Naive B cell (primary cell): ENCODE measurements around the gene CETP. TPM values are rescaled to one million over a fixed set of nuclear protein-coding genes. Genes with fewer than 3 reads are reported as not detected.

Experiments used
- ATAC-seq, 2 donors: fragments of 150-1000 bp; cut with Tn5 transposase; 2 replicates each; pipeline ENCODE4 v1.10.0; 2021; ENCODE audit warnings: low read depth in 2 of 2, mild to moderate bottlenecking in 2 of 2, moderate library complexity in 2 of 2
- DNase-seq: peaks from one replicate; pipeline ENCODE4 v3.0.0; 2022
- H3K27ac Mint-ChIP-seq, 6 donors: one replicate each; pipeline ENCODE4 v1.8.0; 2020 to 2022; ENCODE audit warnings: mild to moderate bottlenecking in 6 of 6, mixed read lengths in 6 of 6, moderate library complexity in 5 of 6, inconsistent platforms in 2 of 6
- H3K27me3 Mint-ChIP-seq, 3 donors: one replicate each; pipeline ENCODE4 v1.8.0; 2021 to 2022; ENCODE audit warnings: mixed read lengths in 3 of 3, mild to moderate bottlenecking in 1 of 3
- H3K36me3 Mint-ChIP-seq, 2 donors: one replicate each; pipeline ENCODE4 v1.8.0; 2020 to 2022; ENCODE audit warnings: mixed read lengths in 2 of 2, inconsistent platforms in 1 of 2, mild to moderate bottlenecking in 1 of 2
- H3K4me1 Mint-ChIP-seq, 3 donors: one replicate each; pipeline ENCODE4 v1.8.0; 2020 to 2022; ENCODE audit warnings: mixed read lengths in 3 of 3, inconsistent platforms in 1 of 3, mild to moderate bottlenecking in 1 of 3, moderate library complexity in 1 of 3
- H3K4me3 Mint-ChIP-seq, 8 donors: one replicate each; pipeline ENCODE4 v1.8.0; 2020 to 2022; ENCODE audit warnings: mild to moderate bottlenecking in 8 of 8, mixed read lengths in 8 of 8, moderate library complexity in 8 of 8, inconsistent platforms in 2 of 8
- H3K9me3 Mint-ChIP-seq, 7 donors: one replicate each; pipeline ENCODE4 v1.8.0; 2020 to 2022; ENCODE audit warnings: mixed read lengths in 7 of 7, mild to moderate bottlenecking in 5 of 7, inconsistent platforms in 2 of 7, moderate library complexity in 1 of 7
- polyA plus RNA-seq, 6 donors: library from polyadenylated mRNA; unstranded; fragments of 300-500 nt; fragmentation: Illumina TruSeq; gene quantifications; one replicate each; pipeline ENCODE4 v1.2.3, GENCODE V29; 2021; ENCODE audit warnings: low read depth in 6 of 6

The CETP gene
- polyA plus RNA-seq, 6 donors from 2014 or later: 0.25 to 0.72 (median 0.27) TPM; not detected in 2

DNA sequence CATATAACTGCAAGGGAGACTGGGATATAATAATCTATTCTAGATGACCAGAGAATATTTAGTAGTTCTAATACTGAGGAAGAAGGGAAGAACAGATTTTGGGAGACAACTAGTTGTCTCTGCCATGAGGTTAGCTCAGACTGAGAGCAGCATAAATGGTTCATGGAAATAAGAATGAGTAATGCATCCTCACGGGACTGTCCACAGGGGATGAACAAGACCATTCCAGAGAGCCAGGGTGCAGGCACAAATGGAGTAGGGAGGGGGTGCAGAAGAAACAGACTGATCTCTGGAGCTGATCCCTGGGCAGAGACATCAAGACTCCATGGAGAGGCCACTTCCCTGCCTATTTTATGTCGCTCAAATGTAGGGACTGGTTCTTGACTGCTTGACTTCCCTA lies 58.0 kb downstream of the CETP start:
- H3K9me3 Mint-ChIP-seq: no peaks in the 10 kb centered on the region
- ATAC-seq: no peak
- H3K4me1 Mint-ChIP-seq: peaks cover 7 to 26% (median 23%) of the 10 kb centered on the region in 3 donors
- H3K27me3 Mint-ChIP-seq: no peaks in the 10 kb centered on the region
- peak overlapping the region in 2 of 6 donors; percentile 55 to 74 for H3K27ac Mint-ChIP-seq
- peaks cover 26 to 68% of the 10 kb centered on the region in 2 donors for H3K36me3 Mint-ChIP-seq
- H3K4me3 Mint-ChIP-seq: no peak overlapping the region
- no peak for DNase-seq

DNA sequence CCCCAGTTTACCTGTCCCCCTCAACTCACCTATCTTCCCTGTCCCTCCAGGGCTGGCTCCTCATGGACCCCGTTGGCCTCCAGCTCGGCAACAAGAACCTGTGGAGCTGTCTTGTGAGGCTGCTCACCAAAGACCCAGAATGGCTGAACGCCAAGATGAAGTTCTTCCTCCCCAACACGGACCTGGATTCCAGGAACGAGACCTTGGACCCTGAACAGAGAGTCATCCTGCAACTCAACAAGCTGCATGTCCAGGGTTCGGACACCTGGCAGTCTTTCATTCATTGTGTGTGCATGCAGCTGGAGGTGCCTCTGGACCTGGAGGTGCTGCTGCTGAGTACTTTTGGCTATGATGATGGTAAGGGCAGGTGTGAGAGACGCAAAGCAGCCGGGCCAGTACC lies 58.9 kb downstream of the CETP start:
- H3K4me3 Mint-ChIP-seq: no peak overlapping the region
- peaks cover 2 to 23% (median 21%) of the 10 kb centered on the region in 3 donors for H3K4me1 Mint-ChIP-seq
- no peak for ATAC-seq
- H3K9me3 Mint-ChIP-seq: no peaks in the 10 kb centered on the region
- H3K36me3 Mint-ChIP-seq: peaks cover 26 to 68% of the 10 kb centered on the region in 2 donors
- no peak overlapping the region for H3K27ac Mint-ChIP-seq
- no peaks in the 10 kb centered on the region for H3K27me3 Mint-ChIP-seq
- no peak for DNase-seq

DNA sequence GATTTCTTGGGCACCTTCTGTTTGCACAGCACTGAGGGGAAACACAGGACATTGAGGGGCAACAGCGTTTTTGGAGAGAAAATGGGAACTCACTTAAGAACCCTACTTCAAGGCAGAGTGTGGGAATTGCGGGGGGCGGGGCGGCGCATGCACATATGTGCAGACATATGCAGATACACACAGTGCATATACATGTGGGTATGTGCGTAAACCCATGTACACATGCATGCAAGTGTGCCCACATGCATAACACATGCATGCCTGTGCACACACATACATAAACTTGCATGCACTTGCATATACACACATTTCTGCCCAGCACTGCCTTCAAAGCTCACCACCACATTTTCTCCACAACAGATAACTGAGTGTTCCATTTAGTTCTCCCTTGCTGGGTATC lies 60.0 kb downstream of the CETP start:
- Mint-ChIP-seq H3K9me3 (no peaks in the 10 kb centered on the region), H3K27ac (peak overlapping the region in 2 of 6 donors; percentile 79 to 90)

DNA sequence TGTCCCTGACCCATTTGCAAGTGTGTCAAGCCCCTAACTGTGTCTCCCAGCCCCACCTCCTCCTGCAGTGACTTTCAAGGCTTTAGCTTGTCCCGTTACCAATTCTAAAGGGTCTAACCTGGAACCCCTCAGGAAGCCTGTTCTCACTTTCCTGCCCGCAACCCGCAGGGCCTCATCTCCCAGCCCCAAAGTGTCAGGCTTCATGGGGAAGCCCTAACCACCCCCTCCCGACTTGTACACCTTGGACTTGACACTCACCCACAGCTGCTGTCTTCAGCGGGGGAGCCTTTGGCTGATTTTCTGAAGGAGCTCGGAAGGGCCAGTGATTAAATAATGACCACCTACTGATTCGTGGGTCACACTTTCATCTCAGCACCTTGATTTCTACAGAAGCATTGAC lies 60.7 kb downstream of the CETP start:
- H3K4me1 Mint-ChIP-seq: peaks cover 6 to 21% (median 17%) of the 10 kb centered on the region in 3 donors
- H3K9me3 Mint-ChIP-seq: no peaks in the 10 kb centered on the region
- no peaks in the 10 kb centered on the region for H3K27me3 Mint-ChIP-seq
- no peak overlapping the region for H3K4me3 Mint-ChIP-seq
- peak overlapping the region in 2 of 6 donors; percentile 26 to 83 for H3K27ac Mint-ChIP-seq
- DNase-seq (no peak), ATAC-seq (no peak)
- peaks cover 20 to 52% of the 10 kb centered on the region in 2 donors for H3K36me3 Mint-ChIP-seq

More for the DNA sequence above, 60.0 kb downstream of the CETP start:
- DNase-seq: no peak
- H3K36me3 Mint-ChIP-seq: peaks cover 20 to 59% of the 10 kb centered on the region in 2 donors
- ATAC-seq: no peak
- H3K4me1 Mint-ChIP-seq: peaks cover 6 to 23% (median 21%) of the 10 kb centered on the region in 3 donors
- no peak overlapping the region for H3K4me3 Mint-ChIP-seq
- no peaks in the 10 kb centered on the region for H3K27me3 Mint-ChIP-seq

DNA sequence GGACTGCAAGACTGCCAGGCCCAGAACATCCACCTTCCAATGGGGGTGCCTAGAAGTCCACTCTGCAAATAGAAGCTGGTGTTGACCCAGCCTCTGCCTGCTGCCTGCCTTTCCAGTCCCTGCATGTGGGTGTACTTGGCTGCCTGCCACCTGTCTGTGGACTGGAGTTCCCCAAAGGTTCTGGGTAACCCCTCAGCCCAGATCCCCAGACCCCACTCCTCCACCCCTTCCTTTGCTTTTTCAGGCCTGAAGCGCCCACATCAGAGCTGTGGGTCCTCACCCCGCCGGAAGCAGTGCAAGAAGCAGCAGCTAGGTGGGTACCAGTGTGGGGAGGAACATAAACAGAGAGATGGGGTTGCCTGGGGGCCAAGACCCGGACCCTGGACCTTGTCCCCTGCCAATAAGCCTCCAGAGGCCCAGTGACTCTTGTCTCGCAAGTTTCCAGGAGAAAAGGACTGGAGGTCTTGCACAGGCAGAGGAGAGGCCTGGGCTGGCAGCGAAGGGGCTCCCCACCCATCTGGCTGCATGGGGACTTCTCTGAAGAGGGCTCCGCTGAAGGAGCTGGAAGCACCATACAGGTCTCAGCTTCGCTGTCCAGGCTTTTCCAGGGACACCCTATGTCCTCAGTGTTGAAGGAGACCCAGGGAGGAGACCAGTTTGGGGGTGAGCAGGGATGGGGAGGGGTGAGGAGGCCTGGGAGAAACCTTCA lies 61.9 kb downstream of the CETP start:
- Mint-ChIP-seq H3K9me3 (no peaks in the 10 kb centered on the region), H3K27ac (peak overlapping the region in 2 of 6 donors; percentile 11 to 52), H3K36me3 (peaks cover 20 to 45% of the 10 kb centered on the region in 2 donors), H3K27me3 (no peaks in the 10 kb centered on the region), H3K4me3 (no peak overlapping the region), H3K4me1 (peaks cover 10 to 19% (median 13%) of the 10 kb centered on the region in 3 donors)
- DNase-seq (no peak), ATAC-seq (no peak)

DNA sequence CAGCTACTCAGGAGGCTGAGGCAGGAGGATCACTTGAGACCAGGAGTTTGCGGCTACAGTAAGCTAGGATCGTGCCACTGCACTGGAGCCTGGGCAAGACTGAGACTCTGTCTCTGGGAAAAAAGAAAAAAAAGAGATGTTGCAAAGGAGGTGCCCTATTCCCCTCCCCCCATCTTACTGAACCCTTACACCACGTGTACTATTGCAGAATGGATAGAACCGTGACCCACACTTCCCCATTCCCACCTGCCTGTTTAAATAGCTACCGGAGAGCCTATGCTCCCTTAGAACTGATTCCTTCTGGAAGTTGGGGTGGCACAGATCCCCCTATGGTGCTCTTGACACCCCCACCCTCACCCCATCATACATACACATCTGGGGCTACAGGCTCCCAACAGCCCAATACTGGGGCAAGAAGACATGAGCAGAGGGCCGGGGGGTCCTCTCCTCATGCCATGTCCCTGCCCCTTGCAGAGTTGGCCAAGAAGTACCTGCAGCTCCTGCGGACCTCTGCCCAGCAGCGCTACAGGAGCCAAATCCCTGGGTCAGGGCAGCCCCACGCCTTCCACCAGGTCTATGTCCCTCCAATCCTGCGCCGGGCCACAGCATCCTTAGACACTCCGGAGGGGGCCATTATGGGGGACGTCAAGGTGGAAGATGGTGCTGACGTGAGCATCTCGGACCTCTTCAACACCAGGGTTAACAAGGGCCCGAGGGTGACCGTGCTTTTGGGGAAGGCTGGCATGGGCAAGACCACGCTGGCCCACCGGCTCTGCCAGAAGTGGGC lies 63.3 kb downstream of the CETP start:
- Mint-ChIP-seq H3K4me1 (peaks cover 10 to 22% (median 16%) of the 10 kb centered on the region in 3 donors), H3K27ac (peak overlapping the region in 2 of 6 donors; percentile 33 to 76), H3K4me3 (no peak overlapping the region), H3K36me3 (peaks cover 20 to 35% of the 10 kb centered on the region in 2 donors), H3K27me3 (no peaks in the 10 kb centered on the region), H3K9me3 (peaks cover 0 to under 1% (median 0%) of the 10 kb centered on the region in 7 donors)
- ATAC-seq: no peak
- DNase-seq: no peak

DNA sequence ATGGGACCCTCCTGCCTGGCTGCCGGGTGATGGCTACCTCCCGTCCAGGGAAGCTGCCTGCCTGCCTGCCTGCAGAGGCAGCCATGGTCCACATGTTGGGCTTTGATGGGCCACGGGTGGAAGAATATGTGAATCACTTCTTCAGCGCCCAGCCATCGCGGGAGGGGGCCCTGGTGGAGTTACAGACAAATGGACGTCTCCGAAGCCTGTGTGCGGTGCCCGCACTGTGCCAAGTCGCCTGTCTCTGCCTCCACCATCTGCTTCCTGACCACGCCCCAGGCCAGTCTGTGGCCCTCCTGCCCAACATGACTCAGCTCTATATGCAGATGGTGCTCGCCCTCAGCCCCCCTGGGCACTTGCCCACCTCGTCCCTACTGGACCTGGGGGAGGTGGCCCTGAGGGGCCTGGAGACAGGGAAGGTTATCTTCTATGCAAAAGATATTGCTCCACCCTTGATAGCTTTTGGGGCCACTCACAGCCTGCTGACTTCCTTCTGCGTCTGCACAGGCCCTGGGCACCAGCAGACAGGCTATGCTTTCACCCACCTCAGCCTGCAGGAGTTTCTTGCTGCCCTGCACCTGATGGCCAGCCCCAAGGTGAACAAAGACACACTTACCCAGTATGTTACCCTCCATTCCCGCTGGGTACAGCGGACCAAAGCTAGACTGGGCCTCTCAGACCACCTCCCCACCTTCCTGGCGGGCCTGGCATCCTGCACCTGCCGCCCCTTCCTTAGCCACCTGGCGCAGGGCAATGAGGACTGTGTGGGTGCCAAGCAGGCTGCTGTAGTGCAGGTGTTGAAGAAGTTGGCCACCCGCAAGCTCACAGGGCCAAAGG lies 64.4 kb downstream of the CETP start:
- peaks cover 15 to 32% of the 10 kb centered on the region in 2 donors for H3K36me3 Mint-ChIP-seq
- DNase-seq (no peak), ATAC-seq (no peak)
- peaks cover 0 to 2% (median 0%) of the 10 kb centered on the region in 7 donors for H3K9me3 Mint-ChIP-seq
- peak overlapping the region in 2 of 6 donors; percentile 47 to 74 for H3K27ac Mint-ChIP-seq
- no peaks in the 10 kb centered on the region for H3K27me3 Mint-ChIP-seq
- H3K4me1 Mint-ChIP-seq: peaks cover 10 to 26% (median 21%) of the 10 kb centered on the region in 3 donors
- peak overlapping the region in 1 of 8 donors; percentile 26 for H3K4me3 Mint-ChIP-seq

DNA sequence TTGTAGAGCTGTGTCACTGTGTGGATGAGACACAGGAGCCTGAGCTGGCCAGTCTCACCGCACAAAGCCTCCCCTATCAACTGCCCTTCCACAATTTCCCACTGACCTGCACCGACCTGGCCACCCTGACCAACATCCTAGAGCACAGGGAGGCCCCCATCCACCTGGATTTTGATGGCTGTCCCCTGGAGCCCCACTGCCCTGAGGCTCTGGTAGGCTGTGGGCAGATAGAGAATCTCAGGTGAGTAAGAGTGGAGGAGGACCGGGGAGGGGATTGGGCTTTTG lies 65.0 kb downstream of the CETP start:
- no peaks in the 10 kb centered on the region for H3K27me3 Mint-ChIP-seq
- ATAC-seq (no peak), DNase-seq (no peak)
- H3K4me1 Mint-ChIP-seq: peaks cover 10 to 26% (median 16%) of the 10 kb centered on the region in 3 donors
- peaks cover 15 to 32% of the 10 kb centered on the region in 2 donors for H3K36me3 Mint-ChIP-seq
- peak overlapping the region in 1 of 8 donors; percentile 26 for H3K4me3 Mint-ChIP-seq
- H3K27ac Mint-ChIP-seq: peak overlapping the region in 1 of 6 donors; percentile 21
- peaks cover 0 to 2% (median 0%) of the 10 kb centered on the region in 7 donors for H3K9me3 Mint-ChIP-seq

DNA sequence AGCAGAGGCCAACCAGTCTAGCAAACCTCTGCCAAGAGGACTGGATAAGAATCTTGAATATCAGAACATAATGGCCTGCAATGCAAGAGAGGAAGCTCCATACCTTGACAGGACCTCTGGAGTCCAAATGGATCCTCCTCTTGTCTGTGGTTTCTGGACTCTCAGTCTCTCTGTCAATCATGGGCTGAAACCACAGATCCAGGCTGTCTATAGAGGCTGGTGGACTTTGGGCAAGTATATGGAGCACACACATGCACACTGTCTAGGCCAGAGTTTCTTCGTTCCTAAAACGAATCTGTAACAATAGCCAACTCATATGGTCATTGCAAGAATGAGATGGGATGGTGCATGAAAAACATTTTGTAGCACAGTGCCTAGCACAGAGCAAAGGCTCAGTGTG lies 65.3 kb downstream of the CETP start:
- Mint-ChIP-seq H3K4me3 (no peak overlapping the region), H3K27ac (peak overlapping the region in 2 of 6 donors; percentile 21 to 65), H3K4me1 (peaks cover 10 to 26% (median 14%) of the 10 kb centered on the region in 3 donors), H3K27me3 (no peaks in the 10 kb centered on the region), H3K36me3 (peaks cover 16 to 33% of the 10 kb centered on the region in 2 donors), H3K9me3 (peaks cover 0 to 2% (median 0%) of the 10 kb centered on the region in 7 donors)
- ATAC-seq (no peak), DNase-seq (no peak)

DNA sequence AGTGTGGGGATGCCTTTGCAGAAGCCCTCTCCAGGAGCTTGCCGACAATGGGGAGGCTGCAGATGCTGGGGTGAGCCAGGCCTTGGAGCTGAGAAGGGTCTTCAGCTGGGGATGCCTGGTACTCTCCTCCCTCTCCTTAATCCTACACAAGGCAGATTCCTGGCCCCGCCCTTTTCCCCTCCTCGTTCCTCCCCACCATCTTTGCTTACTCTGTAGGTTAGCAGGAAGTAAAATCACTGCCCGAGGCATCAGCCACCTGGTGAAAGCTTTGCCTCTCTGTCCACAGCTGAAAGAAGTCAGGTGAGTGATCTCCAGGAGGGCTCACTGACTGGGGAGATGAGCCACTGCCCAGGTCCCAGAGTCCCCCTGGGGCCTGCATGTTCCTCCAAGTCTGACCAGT lies 66.3 kb downstream of the CETP start:
- Mint-ChIP-seq H3K27me3 (no peaks in the 10 kb centered on the region), H3K36me3 (peaks cover 10 to 22% of the 10 kb centered on the region in 2 donors), H3K9me3 (peaks cover 0 to 2% (median 0%) of the 10 kb centered on the region in 7 donors), H3K4me3 (no peak overlapping the region), H3K4me1 (peaks cover 8 to 24% (median 10%) of the 10 kb centered on the region in 3 donors), H3K27ac (peak overlapping the region in 1 of 6 donors; percentile 66)
- no peak for ATAC-seq
- no peak for DNase-seq

DNA sequence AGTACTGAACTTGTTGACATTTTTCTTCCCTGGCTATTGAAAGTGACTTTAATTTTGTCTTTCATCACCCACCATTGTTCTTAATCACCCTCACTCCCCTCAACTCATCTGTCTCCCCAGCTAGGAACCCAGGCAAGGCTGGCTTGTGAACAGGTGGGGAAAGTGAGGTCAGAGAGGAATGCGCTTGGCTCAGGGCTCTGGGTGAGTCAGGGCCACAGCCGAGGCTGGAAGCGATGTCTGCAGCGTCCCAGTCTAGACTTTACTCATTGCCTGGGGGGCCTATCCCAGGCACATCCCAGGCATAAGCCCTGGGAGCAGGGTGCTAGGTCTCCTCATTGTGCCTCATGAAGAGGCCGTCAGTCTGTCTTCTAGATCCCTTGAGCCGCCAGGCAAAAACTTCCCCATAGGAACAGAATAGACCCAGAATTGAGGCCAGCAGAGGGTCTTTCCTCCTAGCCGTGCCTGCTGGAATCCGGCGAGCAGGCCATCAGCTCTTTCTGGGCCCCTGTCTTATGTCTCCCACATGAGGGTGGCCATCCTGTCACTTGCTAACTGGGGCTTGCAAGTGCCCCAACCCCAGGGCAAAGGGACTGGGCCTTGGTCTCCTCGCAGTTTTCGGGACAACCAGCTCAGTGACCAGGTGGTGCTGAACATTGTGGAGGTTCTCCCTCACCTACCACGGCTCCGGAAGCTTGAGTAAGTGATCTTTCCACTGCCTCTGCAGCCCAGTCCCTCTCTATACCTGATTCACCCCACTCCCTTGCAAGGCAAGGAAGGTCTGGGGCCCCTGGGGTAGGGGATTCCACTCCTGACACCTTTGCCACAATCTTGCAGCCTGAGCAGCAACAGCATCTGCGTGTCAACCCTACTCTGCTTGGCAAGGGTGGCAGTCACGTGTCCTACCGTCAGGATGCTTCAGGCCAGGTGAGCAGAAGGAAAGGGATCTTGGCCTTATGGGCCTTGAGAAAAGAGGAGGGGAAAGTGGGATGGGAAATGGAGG lies 67.7 kb downstream of the CETP start:
- Mint-ChIP-seq H3K4me1 (peaks cover 8 to 23% (median 10%) of the 10 kb centered on the region in 3 donors), H3K9me3 (peaks cover 0 to 2% (median 0%) of the 10 kb centered on the region in 7 donors), H3K27ac (peak overlapping the region in 2 of 6 donors; percentile 58 to 87), H3K27me3 (no peaks in the 10 kb centered on the region), H3K4me3 (peak overlapping the region in 1 of 8 donors; percentile 78), H3K36me3 (peaks cover 8 to 19% of the 10 kb centered on the region in 2 donors)
- no peak for DNase-seq
- no peak for ATAC-seq

DNA sequence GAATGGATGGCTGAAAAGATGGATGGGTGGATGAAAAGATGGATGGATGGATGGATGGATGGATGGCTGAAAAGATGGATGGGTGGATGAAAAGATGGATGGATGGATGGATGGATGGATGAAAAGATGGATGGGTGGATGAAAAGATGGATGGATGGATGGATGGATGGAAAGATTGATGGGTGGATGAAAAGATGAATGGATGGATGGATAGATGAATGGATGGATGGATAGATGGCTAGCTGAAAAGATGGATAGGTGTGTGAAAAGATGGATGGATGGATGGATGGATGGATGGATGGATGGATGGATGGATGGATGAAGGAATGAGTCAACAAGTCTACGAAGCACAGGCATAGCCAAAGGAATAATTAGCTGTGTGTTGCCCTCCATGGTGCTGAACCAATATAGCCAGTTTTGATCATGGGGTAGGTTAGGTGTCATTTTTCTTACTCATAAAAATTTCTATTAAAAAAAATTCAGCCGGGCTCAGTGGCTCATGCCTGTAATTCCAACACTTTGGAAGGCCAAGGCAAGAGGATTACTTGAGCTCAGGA lies 68.7 kb downstream of the CETP start:
- Mint-ChIP-seq H3K4me1 (peaks cover 10 to 27% (median 13%) of the 10 kb centered on the region in 3 donors), H3K4me3 (peak overlapping the region in 1 of 8 donors; percentile 60), H3K27ac (peak overlapping the region in 1 of 6 donors; percentile 4), H3K9me3 (peaks cover 0 to 2% (median 0%) of the 10 kb centered on the region in 7 donors), H3K36me3 (peaks cover 8 to 26% of the 10 kb centered on the region in 2 donors), H3K27me3 (no peaks in the 10 kb centered on the region)
- ATAC-seq (no peak), DNase-seq (no peak)
